LNCaP clone FGC (cell line): Measurements from ENCODE around the gene RNF17.

ENCODE experiments used
- DNase-seq: peaks from one replicate; pipeline ENCODE4 v3.0.0-alpha.2; 2011; ENCODE audit warnings: low read depth
- H3K4me3 ChIP-seq: 2 replicates; pipeline ENCODE4 v1.5.1; 2011; ENCODE audit warnings: mild to moderate bottlenecking, low read depth, low read length, control low read depth
- TF ChIP-seq, protein P1 (sequence below): IDR thresholded peaks from 2 replicates; pipeline ENCODE4 v1.5.1; 2012; ENCODE audit warnings: mild to moderate bottlenecking; ENCODE audit not compliant: control insufficient read depth, insufficient read depth; ENCODE audit errors: extremely low read depth

RNF17 gene

DNA sequence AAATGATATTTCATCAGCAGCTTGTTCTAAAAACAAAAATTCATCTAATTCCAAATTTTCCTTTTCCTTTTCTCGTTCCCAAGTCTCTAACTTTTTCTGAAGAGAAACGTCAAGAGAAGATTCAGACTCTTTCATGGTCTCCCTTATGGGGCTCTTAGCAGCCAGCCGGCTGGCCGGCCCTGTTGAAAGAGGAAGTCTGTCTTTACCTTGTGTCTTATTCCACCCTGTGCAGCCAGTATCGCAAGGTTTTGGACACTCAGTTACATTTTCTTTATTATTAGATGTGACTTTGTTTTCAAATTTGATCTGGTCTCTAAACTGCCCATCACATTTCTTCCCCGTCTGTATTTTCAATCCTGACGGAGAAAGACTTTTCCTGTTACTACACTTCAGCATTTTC lies 142.3 kb downstream of the RNF17 start:
- TF ChIP-seq, protein P1, sequence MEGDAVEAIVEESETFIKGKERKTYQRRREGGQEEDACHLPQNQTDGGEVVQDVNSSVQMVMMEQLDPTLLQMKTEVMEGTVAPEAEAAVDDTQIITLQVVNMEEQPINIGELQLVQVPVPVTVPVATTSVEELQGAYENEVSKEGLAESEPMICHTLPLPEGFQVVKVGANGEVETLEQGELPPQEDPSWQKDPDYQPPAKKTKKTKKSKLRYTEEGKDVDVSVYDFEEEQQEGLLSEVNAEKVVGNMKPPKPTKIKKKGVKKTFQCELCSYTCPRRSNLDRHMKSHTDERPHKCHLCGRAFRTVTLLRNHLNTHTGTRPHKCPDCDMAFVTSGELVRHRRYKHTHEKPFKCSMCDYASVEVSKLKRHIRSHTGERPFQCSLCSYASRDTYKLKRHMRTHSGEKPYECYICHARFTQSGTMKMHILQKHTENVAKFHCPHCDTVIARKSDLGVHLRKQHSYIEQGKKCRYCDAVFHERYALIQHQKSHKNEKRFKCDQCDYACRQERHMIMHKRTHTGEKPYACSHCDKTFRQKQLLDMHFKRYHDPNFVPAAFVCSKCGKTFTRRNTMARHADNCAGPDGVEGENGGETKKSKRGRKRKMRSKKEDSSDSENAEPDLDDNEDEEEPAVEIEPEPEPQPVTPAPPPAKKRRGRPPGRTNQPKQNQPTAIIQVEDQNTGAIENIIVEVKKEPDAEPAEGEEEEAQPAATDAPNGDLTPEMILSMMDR: no peak
- H3K4me3 ChIP-seq: no peak overlapping the region
- DNase-seq: no peak

DNA sequence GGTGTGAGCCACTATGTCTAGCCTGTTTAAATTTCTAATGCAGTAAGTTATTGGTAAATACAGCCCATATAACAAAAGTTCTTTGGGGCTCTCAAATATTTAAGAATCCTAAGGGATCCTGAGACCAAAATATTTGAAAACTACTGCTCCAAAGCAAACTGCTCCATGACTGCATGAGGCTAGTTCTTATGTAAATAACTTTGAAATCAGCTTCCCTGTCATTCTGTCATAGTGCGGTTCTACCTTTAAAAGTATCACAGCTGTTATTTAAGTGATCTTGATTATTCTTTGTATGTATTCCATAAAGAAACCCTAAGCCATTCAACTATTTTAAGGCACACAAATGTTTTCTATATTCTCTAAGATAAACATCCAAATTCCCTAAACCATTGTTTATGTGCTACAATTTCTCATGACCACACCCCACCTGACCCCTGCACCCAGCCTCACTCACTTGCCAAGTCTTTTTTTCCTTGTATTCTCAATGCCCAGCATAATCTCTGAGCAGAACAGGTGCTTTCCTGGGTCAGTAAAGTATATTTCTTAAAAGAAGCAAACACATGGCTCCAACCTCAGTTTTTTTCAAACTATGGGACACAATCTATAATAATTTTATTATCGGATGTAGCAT lies 146.6 kb downstream of the RNF17 start:
- no peak overlapping the region for H3K4me3 ChIP-seq
- DNase-seq: no peak
- TF ChIP-seq, protein P1: no peak

DNA sequence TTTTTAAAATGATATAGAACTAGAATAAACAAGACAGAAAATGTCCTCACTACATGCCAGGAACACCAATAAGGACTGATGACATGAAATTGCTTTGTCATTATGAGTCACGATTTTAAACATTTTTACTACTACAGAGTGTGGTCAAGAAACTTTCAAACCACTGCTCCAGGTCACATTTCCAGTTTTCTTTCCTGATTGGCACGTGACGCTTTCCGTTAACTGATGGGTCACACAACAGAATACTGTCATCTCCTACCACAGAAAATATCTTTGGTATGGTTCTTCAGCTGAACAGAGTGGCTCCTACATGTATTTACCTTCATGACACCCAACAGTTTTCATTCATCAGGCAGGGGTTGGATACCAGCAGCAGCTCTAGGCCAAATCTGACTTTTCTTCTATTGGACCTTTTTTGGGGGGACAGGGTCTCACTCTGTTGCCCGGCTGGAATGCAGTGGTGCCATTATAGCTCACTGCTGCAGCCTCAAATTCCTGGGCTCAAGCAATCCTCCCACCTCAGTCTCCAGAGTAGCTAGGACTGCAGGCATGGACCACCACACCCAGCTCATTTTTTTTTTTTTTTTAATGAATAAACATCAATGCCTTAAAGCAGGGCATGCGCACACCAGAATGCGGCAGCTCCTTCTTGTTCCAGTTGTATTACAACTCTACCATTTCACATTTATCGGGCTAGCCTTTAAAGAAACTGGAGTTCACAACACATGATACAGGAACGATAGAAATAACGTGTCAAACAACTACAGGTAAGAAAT lies 147.4 kb downstream of the RNF17 start:
- TF ChIP-seq, protein P1: no peak
- peak; percentile 11 for DNase-seq
- H3K4me3 ChIP-seq: no peak overlapping the region

DNA sequence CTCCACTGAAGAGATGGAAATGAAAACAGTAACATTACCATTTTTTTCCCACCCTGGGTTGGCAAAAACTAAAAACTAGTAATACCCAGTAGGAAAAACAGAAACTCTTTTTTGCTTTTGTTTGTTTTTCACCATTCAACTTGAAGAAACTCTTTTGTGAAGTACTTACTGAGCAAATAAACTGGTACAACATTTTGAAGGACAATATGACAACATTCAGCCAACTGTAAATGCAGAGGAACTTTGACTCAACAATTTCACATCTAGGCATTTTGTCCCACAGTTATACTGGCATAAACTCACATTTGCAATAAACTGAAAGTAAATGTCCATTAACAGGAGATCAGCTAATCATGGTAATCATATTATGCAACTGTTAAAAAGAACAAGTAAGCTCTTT lies 152.5 kb downstream of the RNF17 start:
- peak overlapping the region; percentile 39 for H3K4me3 ChIP-seq
- TF ChIP-seq, protein P1: no peak
- peak; percentile 44 for DNase-seq

DNA sequence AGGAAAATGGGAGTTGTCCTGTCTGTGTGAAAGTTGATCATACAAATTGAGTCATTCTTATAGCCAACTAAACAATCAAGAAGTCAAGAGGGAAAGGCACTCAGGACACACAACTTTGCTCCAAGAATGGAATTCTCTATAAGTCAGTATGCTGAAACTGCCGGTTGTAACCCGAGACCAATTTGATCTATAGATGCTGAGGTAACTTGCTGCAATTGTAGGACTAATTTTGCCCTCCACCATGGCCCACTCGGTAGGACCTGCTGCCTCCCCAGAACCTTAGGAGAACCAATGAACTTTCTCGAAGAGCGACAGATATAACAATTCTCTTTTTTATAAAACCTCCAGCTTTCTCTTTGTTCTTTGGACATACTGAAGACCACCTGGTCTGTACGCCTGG lies 157.0 kb downstream of the RNF17 start:
- H3K4me3 ChIP-seq: no peak overlapping the region
- TF ChIP-seq, protein P1: no peak
- DNase-seq: no peak

DNA sequence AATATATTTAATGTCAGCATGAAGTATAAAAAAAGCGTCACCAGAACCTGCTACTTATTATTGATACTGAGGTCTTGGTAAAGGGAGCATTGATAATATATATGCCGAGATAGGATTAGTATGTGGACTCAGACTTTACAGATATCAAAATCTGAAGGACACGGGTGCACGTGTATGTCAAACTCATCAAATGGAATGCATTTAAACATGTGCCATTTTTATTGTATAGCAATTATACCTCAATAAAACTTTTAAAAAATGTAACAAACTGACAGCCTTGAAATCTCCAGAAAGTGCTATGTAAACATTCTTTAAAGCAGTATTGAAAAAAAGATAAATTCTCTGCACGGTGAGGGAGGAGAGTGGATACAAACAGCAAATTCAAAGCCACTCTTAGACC lies 157.9 kb downstream of the RNF17 start:
- no peak for DNase-seq
- TF ChIP-seq, protein P1: no peak
- peak overlapping the region; percentile 86 for H3K4me3 ChIP-seq
